HepG2 (cell line): ENCODE data around the gene DLX3. TPM values are rescaled to one million over a fixed set of nuclear protein-coding genes. Genes with fewer than 3 reads are reported as not detected.

ENCODE experiments used
- EZH2 ChIP-seq: conservative IDR thresholded peaks from 2 replicates; pipeline ENCODE4 v1.6.1; 2012; ENCODE audit warnings: mild to moderate bottlenecking, low read depth, low read length, moderate library complexity
- FLYWCH1 ChIP-seq: sonication (generic); formaldehyde crosslinking; IDR thresholded peaks from 2 replicates; pipeline ENCODE4 v1.8.1; 2023; ENCODE audit warnings: mild to moderate bottlenecking, missing genetic modification reagents
- KDM4B ChIP-seq: sonication (generic); formaldehyde crosslinking; IDR thresholded peaks from 2 replicates; pipeline ENCODE4 v1.4.0; 2020; ENCODE audit warnings: missing genetic modification reagents
- KLF16 ChIP-seq, 2 experiments: sonication (generic) in 1 of 2; formaldehyde crosslinking in 1 of 2; IDR thresholded peaks; 2 replicates each; pipeline versions ENCODE4 v1.6.1 to v1.8.0; 2016 to 2023; ENCODE audit warnings: missing genetic modification reagents in 2 of 2, missing compliant biosample characterization in 1 of 2
- LCORL ChIP-seq, 2 experiments: fragments of 450-650 bp in 1 of 2; sonication (generic) in 1 of 2; formaldehyde crosslinking in 1 of 2; IDR thresholded peaks; 2 replicates each; pipeline versions ENCODE4 v1.5.0 to v1.6.1; 2017 to 2020; ENCODE audit warnings: antibody characterized with exemption in 1 of 2, missing genetic modification reagents in 1 of 2
- MYC ChIP-seq: sonication (generic); formaldehyde crosslinking; IDR thresholded peaks from 2 replicates; pipeline ENCODE4 v1.9.0; 2021; ENCODE audit warnings: missing genetic modification reagents, borderline replicate concordance
- POLR2AphosphoS5 ChIP-seq: IDR thresholded peaks from 2 replicates; pipeline ENCODE4 v1.6.1; 2012; ENCODE audit warnings: low read depth, low read length
- SALL1 ChIP-seq: sonication (generic); formaldehyde crosslinking; IDR thresholded peaks from 2 replicates; pipeline ENCODE4 v1.8.0; 2022; ENCODE audit warnings: mild to moderate bottlenecking, missing genetic modification reagents
- TFDP2 ChIP-seq: sonication (generic); formaldehyde crosslinking; IDR thresholded peaks from 2 replicates; pipeline ENCODE4 v1.4.0; 2020; ENCODE audit warnings: missing genetic modification reagents
- ZNF121 ChIP-seq: sonication (generic); formaldehyde crosslinking; IDR thresholded peaks from 2 replicates; pipeline ENCODE4 v1.5.0; 2020; ENCODE audit warnings: mild to moderate bottlenecking, missing genetic modification reagents
- ZNF124 ChIP-seq: sonication (generic); formaldehyde crosslinking; IDR thresholded peaks from 2 replicates; pipeline ENCODE4 v1.4.0; 2020; ENCODE audit warnings: missing genetic modification reagents
- ZNF17 ChIP-seq: sonication (generic); formaldehyde crosslinking; IDR thresholded peaks from 2 replicates; pipeline ENCODE4 v1.5.0; 2020; ENCODE audit warnings: mild to moderate bottlenecking, missing genetic modification reagents
- ZNF225 ChIP-seq: sonication (generic); formaldehyde crosslinking; IDR thresholded peaks from 2 replicates; pipeline ENCODE4 v1.4.0; 2020; ENCODE audit warnings: mild to moderate bottlenecking, missing genetic modification reagents
- ZNF235 ChIP-seq: sonication (generic); formaldehyde crosslinking; IDR thresholded peaks from 2 replicates; pipeline ENCODE4 v1.8.1; 2023; ENCODE audit warnings: mild to moderate bottlenecking, missing genetic modification reagents, borderline replicate concordance
- ZNF296 ChIP-seq: sonication (generic); formaldehyde crosslinking; conservative IDR thresholded peaks from 2 replicates; pipeline ENCODE4 v1.5.0; 2020; ENCODE audit warnings: mild to moderate bottlenecking, missing genetic modification reagents
- polyA plus RNA-seq, 8 experiments: library from polyadenylated mRNA; depleted of rRNA in 3 of 8; stranded (reverse) in 7 of 8; unstranded in 1 of 8; fragments of >200 nt; fragmentation: Illumina TruSeq in 4 of 8; extraction: Trizol in 4 of 8; gene quantifications; 2 replicates each; pipeline versions ENCODE4 v1.2.1 to v1.2.3, GENCODE V29; 2011 to 2016; ENCODE audit warnings: low read depth in 4 of 8, missing spikeins in 1 of 8, mixed read lengths in 1 of 8; ENCODE audit not compliant: insufficient read depth in 1 of 8
- total RNA-seq, 5 experiments: library from RNA; depleted of rRNA; stranded (reverse); fragments of >200 nt; fragmentation: Illumina TruSeq; extraction: Trizol; gene quantifications; 2 replicates each; pipeline ENCODE4 v1.2.3, GENCODE V29; 2016; ENCODE audit warnings: low read depth in 1 of 5
- TF ChIP-seq, protein P1 (sequence below): sonication (generic); formaldehyde crosslinking; IDR thresholded peaks from 2 replicates; pipeline ENCODE4 v1.5.0; 2020; ENCODE audit warnings: mild to moderate bottlenecking, missing genetic modification reagents, borderline replicate concordance
- TF ChIP-seq, protein P2 (sequence below): sonication (generic); formaldehyde crosslinking; IDR thresholded peaks from 2 replicates; pipeline ENCODE4 v1.4.0; 2020; ENCODE audit warnings: missing genetic modification reagents
- TF ChIP-seq, protein P3 (sequence below): sonication (generic); formaldehyde crosslinking; IDR thresholded peaks from 2 replicates; pipeline ENCODE4 v1.8.1; 2023; ENCODE audit warnings: mild to moderate bottlenecking, missing genetic modification reagents
- TF ChIP-seq, protein P4 (sequence below): sonication (generic); formaldehyde crosslinking; IDR thresholded peaks from 2 replicates; pipeline ENCODE4 v1.4.0; 2020; ENCODE audit warnings: missing genetic modification reagents

DLX3 gene
- total and polyA plus RNA-seq, 2 of the 13 experiments (the other 11 are each of a cell fraction or from before 2014, with no cell fraction given): 0.03 TPM; not detected in 1

GRCh38 chr17:49972486-49973270 lies 22.3 kb downstream of the DLX3 start (continued):
- TF ChIP-seq EZH2: peak; percentile 57; the same call in 1 of the 2 replicates
- TF ChIP-seq, protein P1, sequence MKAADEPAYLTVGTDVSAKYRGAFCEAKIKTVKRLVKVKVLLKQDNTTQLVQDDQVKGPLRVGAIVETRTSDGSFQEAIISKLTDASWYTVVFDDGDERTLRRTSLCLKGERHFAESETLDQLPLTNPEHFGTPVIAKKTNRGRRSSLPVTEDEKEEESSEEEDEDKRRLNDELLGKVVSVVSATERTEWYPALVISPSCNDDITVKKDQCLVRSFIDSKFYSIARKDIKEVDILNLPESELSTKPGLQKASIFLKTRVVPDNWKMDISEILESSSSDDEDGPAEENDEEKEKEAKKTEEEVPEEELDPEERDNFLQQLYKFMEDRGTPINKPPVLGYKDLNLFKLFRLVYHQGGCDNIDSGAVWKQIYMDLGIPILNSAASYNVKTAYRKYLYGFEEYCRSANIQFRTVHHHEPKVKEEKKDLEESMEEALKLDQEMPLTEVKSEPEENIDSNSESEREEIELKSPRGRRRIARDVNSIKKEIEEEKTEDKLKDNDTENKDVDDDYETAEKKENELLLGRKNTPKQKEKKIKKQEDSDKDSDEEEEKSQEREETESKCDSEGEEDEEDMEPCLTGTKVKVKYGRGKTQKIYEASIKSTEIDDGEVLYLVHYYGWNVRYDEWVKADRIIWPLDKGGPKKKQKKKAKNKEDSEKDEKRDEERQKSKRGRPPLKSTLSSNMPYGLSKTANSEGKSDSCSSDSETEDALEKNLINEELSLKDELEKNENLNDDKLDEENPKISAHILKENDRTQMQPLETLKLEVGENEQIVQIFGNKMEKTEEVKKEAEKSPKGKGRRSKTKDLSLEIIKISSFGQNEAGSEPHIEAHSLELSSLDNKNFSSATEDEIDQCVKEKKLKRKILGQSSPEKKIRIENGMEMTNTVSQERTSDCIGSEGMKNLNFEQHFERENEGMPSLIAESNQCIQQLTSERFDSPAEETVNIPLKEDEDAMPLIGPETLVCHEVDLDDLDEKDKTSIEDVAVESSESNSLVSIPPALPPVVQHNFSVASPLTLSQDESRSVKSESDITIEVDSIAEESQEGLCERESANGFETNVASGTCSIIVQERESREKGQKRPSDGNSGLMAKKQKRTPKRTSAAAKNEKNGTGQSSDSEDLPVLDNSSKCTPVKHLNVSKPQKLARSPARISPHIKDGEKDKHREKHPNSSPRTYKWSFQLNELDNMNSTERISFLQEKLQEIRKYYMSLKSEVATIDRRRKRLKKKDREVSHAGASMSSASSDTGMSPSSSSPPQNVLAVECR (CRISPR knock-in tag): no peak
- no peak for TF ChIP-seq ZNF17 (CRISPR knock-in tag)
- TF ChIP-seq KDM4B: no peak
- no peak for TF ChIP-seq KLF16 (CRISPR knock-in tag; IDR thresholded peaks at IDR 0.05)
- TF ChIP-seq FLYWCH1 (CRISPR knock-in tag): no peak
- TF ChIP-seq SALL1 (CRISPR knock-in tag): peak; percentile 52
- no peak for TF ChIP-seq ZNF124 (CRISPR knock-in tag)
- TF ChIP-seq, protein P2, sequence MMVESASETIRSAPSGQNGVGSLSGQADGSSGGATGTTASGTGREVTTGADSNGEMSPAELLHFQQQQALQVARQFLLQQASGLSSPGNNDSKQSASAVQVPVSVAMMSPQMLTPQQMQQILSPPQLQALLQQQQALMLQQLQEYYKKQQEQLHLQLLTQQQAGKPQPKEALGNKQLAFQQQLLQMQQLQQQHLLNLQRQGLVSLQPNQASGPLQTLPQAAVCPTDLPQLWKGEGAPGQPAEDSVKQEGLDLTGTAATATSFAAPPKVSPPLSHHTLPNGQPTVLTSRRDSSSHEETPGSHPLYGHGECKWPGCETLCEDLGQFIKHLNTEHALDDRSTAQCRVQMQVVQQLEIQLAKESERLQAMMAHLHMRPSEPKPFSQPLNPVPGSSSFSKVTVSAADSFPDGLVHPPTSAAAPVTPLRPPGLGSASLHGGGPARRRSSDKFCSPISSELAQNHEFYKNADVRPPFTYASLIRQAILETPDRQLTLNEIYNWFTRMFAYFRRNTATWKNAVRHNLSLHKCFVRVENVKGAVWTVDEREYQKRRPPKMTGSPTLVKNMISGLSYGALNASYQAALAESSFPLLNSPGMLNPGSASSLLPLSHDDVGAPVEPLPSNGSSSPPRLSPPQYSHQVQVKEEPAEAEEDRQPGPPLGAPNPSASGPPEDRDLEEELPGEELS: peak; percentile 19; the same call in 1 of the 2 replicates
- TF ChIP-seq MYC (CRISPR knock-in tag): peak; percentile 34; the same call in 1 of the 2 replicates
- TF ChIP-seq, protein P3, sequence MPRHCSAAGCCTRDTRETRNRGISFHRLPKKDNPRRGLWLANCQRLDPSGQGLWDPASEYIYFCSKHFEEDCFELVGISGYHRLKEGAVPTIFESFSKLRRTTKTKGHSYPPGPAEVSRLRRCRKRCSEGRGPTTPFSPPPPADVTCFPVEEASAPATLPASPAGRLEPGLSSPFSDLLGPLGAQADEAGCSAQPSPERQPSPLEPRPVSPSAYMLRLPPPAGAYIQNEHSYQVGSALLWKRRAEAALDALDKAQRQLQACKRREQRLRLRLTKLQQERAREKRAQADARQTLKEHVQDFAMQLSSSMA (CRISPR knock-in tag): 0 out of 2 replicates have a peak, but pooled peaks have one; percentile 40
- peak; percentile 38; the same call in 1 of the 2 replicates for TF ChIP-seq TFDP2
- TF ChIP-seq ZNF225 (CRISPR knock-in tag): no peak
- peak; percentile 47; the same call in 1 of the 2 replicates for TF ChIP-seq ZNF235 (CRISPR knock-in tag)
- peak; percentile 8; the same call in 1 of the 2 replicates for TF ChIP-seq ZNF296 (CRISPR knock-in tag)
- TF ChIP-seq, protein P4, sequence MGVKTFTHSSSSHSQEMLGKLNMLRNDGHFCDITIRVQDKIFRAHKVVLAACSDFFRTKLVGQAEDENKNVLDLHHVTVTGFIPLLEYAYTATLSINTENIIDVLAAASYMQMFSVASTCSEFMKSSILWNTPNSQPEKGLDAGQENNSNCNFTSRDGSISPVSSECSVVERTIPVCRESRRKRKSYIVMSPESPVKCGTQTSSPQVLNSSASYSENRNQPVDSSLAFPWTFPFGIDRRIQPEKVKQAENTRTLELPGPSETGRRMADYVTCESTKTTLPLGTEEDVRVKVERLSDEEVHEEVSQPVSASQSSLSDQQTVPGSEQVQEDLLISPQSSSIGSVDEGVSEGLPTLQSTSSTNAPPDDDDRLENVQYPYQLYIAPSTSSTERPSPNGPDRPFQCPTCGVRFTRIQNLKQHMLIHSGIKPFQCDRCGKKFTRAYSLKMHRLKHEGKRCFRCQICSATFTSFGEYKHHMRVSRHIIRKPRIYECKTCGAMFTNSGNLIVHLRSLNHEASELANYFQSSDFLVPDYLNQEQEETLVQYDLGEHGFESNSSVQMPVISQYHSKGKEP: no peak
- no peak for TF ChIP-seq POLR2AphosphoS5
- TF ChIP-seq ZNF121 (CRISPR knock-in tag): peak; percentile 44; the same call in 1 of the 2 replicates
- TF ChIP-seq LCORL (IDR thresholded peaks at IDR 0.05): no peak
- TF ChIP-seq LCORL (CRISPR knock-in tag; IDR thresholded peaks at IDR 0.05): 0 out of 2 replicates have a peak, but pooled peaks have one; percentile 24
